HG03521 (cell line): ENCODE measurements around the gene RGS6.
"Not testable (repeated sequence)": the region's sequence is repeated elsewhere in the genome, so short reads cannot be mapped to it uniquely, and the experiment has no call there.

Experiments
- ATAC-seq: cut with Tn5 transposase; IDR thresholded peaks from one replicate; pipeline ENCODE4 v1.9.1; 2021; ENCODE audit warnings: mild to moderate bottlenecking, moderate library complexity; ENCODE audit not compliant: unreplicated experiment

Gene RGS6

DNA sequence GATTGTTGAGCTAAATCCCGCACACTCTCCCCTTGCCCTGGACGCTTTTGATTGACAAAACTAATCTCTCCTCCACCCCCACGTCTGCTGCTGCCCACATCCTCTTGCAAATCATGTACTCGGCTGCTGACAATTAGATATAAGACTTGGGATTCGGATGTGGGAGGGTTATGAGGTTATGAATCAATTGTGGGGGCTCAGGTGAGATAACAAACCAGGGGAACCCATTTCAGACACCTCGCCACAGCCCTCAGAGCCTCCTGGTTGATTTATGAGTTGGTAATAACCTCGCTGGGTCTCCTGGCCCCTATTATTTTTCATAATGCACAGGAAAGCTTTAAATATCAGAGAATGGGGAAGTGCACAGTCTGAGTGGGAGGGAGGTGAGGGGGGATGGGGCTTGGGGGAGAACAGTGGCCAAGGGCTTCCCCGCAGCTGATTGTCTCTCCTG lies 511.8 kb downstream of the RGS6 start:
- ATAC-seq, result no peak

DNA sequence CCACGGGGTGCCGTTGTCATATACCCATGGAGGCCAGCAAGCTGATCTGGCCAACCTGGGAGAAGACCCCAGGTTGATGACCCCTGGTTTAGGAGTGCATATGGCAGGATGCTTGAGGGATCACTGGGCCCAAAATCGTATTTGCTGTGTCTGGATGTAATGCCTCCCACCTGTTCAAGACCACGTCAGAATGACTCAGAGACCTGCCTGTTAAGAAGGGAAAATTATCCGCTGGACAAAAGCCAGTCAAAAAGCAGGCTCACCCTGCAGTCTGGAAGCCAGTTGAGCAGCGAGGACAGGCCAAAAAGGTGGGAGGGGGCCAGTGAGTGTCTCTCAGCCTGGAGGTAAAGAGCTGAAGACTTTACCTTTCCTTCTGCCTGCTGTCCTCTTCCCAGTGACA lies 512.5 kb downstream of the RGS6 start:
- no peak for ATAC-seq

DNA sequence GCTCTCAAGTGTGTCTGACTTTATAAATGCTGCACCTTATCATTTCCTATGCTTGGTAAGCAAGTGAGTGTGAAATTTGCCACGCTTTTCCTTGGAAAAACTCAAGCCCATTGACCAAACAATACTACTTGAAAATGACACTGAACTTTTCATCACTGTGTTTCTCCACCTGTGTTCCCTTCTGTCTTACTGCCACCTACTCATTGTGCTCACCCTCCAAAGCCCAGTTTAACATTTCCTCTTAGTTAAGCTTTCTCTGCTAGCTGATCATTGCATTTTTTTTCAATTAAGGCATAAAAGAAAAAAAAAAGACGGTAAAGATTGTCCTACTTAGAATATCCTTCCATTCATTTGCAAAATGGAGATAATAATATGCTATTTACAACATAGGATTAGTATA lies 516.0 kb downstream of the RGS6 start:
- no peak for ATAC-seq

DNA sequence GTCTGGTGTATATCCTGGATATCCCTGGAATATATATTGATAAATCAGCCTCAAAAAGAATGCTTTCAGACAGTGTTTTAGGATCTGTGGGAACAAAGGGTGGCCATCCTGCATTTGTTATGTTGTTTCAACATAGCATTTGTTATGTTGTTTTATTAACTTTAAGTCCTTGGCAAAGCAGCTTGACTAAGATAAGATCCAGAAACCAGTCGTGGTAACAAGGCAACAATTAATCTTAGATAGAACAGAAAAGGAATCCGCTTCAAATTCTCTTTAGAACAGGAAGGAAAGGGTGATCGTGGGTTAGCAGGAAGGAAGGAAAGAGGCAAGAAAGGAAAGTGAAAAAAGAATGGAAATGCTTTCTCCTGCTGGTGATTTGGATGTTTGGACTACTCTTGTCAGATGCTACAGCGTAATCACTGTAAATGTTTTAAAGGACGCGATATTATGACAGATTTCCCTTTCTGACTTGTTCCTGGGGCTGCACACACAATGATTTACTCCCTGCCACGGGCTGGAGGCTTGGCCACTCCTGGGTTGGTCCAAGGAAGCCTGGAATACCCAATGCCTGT lies 518.3 kb downstream of the RGS6 start:
- no peak for ATAC-seq

- peak; percentile 48 for ATAC-seq
These were observed 519.1 kb downstream of the RGS6 start for GRCh38 chr14:72451054-72451972.

GRCh38 chr14:72452774-72453173 lies 520.5 kb downstream of the RGS6 start:
- ATAC-seq, result no peak

GRCh38 chr14:72454388-72455160 lies 522.3 kb downstream of the RGS6 start:
- no peak for ATAC-seq

GRCh38 chr14:72457641-72458040 lies 525.4 kb downstream of the RGS6 start:
- no peak for ATAC-seq

- no peak for ATAC-seq
These were observed 529.8 kb downstream of the RGS6 start for GRCh38 chr14:72462056-72462455.

- ATAC-seq, result no peak
These were observed 531.1 kb downstream of the RGS6 start for GRCh38 chr14:72463291-72463866.

DNA sequence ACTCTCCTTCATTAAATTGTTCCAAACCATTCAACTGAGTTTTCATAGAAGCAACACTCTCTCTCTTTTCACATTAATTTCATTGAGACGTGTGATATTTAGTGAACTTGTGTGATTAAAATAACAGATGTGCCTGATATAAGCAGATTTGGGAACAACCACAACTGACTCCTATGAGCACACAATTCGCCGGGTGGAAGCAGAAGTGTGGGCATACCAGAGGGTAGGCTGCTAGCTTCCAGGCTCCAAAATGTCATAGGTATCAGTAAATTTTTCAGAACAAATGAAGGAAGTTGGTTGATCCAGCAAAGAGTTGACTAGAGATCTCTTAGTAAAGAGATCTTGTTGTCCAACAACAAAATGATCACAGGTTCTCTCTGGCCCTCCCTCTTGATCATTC lies 532.0 kb downstream of the RGS6 start:
- ATAC-seq, result no peak

- ATAC-seq, result no peak
These were observed 534.1 kb downstream of the RGS6 start for GRCh38 chr14:72466325-72466724.

DNA sequence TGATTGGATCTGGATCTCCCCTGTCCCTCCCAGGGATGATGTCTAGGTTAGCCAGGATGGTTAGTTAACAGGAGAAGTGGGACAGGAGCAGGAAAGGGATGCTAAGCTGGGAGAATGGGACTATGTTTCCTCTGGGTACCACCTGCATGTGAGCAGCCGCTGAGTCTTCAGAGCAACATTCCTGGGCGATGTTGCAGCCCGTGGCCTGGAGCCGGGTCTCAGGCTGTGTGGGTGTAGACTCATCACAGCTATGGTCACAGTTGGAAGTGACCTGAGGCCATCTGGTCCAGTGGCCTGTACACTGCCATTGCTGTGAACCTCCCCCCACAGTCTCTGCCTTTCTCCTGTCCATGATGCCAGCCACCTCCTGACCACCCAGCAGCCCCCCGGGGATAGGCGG lies 539.1 kb downstream of the RGS6 start:
- ATAC-seq, result no peak

DNA sequence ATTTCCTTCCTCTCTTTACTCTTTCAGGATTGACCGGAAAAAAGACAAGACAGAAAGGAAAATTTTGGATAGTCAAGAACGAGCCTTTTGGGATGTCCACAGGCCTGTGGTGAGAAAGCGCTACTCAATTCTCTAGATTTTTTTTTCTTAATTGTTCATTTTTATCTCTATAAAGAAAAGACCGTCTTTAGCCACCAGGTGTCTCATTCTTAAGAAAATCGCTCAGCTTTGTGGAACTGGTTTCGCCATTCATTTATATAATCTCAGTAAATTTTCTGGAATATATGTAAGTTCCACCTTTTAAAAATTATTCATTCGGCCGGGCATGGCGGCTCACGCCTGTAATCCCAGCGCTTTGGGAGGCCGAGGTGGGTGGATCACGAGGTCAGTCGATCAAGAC lies 540.6 kb downstream of the RGS6 start:
- ATAC-seq, result no peak

DNA sequence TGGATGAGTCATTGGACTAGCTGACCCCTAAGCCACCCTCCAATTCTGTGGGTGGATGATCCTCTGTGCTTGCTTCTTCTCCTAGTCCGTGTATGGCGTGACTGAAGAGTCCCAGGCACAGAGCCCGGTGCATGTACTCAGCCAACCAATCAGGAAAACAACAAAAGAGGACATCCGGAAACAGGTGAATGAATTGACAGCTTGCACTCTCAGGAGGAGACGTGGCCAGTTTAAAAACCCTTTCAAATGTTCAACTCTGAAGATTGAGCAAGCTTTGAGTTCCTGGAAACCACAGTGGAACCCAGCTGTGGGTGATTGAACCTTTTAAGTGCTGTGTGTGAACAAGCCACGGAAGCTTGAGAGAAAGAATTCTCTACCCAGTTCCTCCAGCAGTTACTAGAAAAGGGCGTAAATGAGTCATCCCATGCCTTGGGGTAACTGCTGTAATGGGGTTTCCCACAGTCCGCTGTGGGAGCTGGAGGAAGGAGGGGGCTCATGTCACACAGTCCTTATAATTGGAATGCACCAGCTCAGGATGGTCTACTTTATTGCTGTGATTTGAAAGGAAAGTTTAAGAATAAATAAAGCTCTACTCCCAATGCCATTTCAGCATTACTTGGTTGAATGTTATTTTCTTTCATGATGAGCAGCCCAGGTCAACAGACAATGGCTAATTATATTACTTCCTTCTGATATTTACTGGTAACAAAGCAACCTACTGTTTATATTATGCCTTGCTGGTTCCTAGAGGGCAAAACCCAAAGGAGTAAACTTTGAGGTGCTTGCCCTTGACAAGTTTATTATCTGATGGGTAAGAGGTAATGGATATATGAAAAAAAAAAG lies 544.6 kb downstream of the RGS6 start:
- peak; percentile 74 for ATAC-seq

- ATAC-seq, result not testable (repeated sequence)
These were observed 545.3 kb downstream of the RGS6 start for GRCh38 chr14:72477578-72477977.

- ATAC-seq, result no peak
These were observed 546.3 kb downstream of the RGS6 start for GRCh38 chr14:72478471-72478893.

DNA sequence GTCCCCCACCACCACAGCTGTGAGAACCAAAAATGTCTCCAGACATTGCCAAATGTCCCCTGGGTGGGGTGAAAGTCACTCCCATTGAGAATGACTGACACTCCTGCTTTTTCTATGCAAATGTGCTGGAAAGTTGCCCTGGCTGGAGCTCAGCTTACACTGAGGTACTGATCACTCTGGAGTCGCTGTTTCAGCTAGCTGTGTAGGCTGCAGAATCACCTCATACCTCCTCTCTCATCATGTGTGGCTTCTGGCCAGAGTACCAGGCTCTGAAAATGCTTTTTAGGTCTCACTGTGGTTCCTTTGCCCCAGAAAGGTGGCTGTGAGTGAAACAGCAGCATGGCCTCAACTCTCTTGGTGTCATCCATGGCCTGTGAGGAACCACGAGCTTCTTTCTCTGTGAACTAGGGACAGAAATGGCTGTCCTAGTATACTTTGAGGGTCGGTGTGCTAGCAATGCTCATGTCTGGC lies 547.3 kb downstream of the RGS6 start:
- no peak for ATAC-seq

DNA sequence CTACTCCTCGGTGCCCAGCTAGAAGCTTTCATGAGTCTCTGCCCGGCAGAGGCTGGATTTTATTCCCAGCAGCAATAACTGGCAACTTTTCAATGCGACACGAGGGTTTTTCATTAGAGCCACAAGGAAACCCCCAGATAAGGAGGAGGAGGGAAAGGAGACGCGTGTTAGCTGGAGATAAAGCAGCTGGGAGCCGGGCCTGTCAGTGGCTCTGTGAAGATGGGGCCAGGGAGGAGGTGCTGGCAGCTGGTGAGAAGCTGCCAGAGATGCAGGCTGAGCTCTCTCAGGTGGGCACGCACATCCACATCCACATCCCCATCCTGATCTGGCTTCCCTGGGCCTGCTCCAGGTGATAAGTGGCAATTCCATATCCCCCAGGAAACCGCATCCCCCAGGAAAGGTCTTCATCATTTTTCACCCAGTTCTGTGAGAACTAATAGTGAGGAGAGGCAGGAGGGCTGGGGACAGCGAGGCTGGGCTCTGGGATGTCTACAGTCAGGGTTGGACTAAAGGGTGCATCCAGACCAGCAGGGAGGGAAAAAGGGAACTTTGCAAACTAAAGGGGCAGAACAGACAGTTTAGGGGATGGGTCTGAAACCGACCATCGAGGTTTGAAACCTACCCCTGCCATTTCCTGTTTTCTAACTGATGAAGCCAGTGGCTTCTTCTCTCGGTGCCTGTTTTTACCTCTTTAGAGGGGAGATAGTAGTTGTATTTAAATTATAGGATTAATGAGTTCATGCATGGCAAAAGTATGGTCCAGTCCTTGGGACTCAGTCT lies 548.4 kb downstream of the RGS6 start:
- ATAC-seq, result no peak
